K562 (cell line): Measurements from ENCODE around the gene SLX4IP. TPM values are rescaled to one million over a fixed set of nuclear protein-coding genes. Genes with fewer than 3 reads are reported as not detected.

Source experiments
- ATAC-seq: fragments of 200-7000 bp; cut with Tn5 transposase; 3 replicates; pipeline ENCODE4 v1.9.1; 2020; ENCODE audit warnings: moderate library complexity
- BruUV-seq: library from RNA; stranded (reverse); fragments of 400-500 nt; replicated peaks from 2 replicates; lab custom pipeline; 2021; lab: Mats Ljungman, UMichigan
- CTCF ChIA-PET: fragments of 300-600 bp; formaldehyde crosslinking; extraction: SDS; loops from one replicate; lab custom pipeline; 2021; ENCODE audit warnings: low intra/inter-chr PET ratio; lab: Yijun Ruan, JAX
- POLR2A ChIA-PET: fragments of 300-600, 350-650 bp; sonication (Branson Sonifier 250); formaldehyde crosslinking; extraction: SDS; loops from one replicate; lab custom pipeline; 2021; ENCODE audit warnings: antibody characterized with exemption, inconsistent platforms; lab: Yijun Ruan, JAX
- DNase-seq, 4 experiments: peaks; one replicate each; pipeline versions ENCODE4 v3.0.0 to v3.0.0-alpha.2; 2011 to 2018; ENCODE audit warnings: low spot score in 3 of 4, mixed read lengths in 3 of 4; ENCODE audit errors: extremely low read depth in 1 of 4
- FAIRE-seq: peaks from 2 replicates; lab custom pipeline; 2011; peaks lifted over from hg19 to GRCh38; lab: Jason Lieb, UNC
- H2AFZ ChIP-seq: 2 replicates; pipeline ENCODE4 v1.6.0; 2011; ENCODE audit warnings: low read depth, low read length, control low read depth, inconsistent platforms
- H3K27ac ChIP-seq: fragments of 200-600 bp; 3 replicates; pipeline ENCODE4 v1.8.0; 2011; ENCODE audit warnings: low read depth, mild to moderate bottlenecking, control low read depth, inconsistent platforms, low read length, moderate library complexity, mixed read lengths; ENCODE audit errors: extremely low read depth
- H3K27me3 ChIP-seq, 2 experiments: fragments of 300-600 bp in 1 of 2; 2 replicates in 1 of 2; 3 replicates in 1 of 2; pipeline versions ENCODE4 v1.6.0 to v1.8.0; 2011; ENCODE audit warnings: inconsistent platforms in 2 of 2, low read length in 2 of 2, mild to moderate bottlenecking in 1 of 2, mixed read lengths in 1 of 2, moderate library complexity in 1 of 2; ENCODE audit not compliant: control insufficient read depth in 2 of 2, insufficient read depth in 2 of 2
- H3K36me3 ChIP-seq: fragments of 300-600 bp; 3 replicates; pipeline ENCODE4 v1.8.0; 2011; ENCODE audit warnings: mild to moderate bottlenecking, low read length, inconsistent platforms; ENCODE audit not compliant: control insufficient read depth, insufficient read depth
- H3K4me1 ChIP-seq, 2 experiments: fragments of 200-600 bp in 1 of 2; replicated peaks in 1 of 2; 2 replicates in 1 of 2; 3 replicates in 1 of 2; pipeline versions ENCODE4 v1.5.1 to v1.8.0; 2011; ENCODE audit warnings: inconsistent platforms in 2 of 2, low read length in 2 of 2, mild to moderate bottlenecking in 1 of 2, mixed read lengths in 1 of 2, moderate library complexity in 1 of 2; ENCODE audit not compliant: control insufficient read depth in 2 of 2, insufficient read depth in 2 of 2
- H3K4me2 ChIP-seq: 2 replicates; pipeline ENCODE4 v1.6.1; 2011; ENCODE audit warnings: low read length, control low read depth, inconsistent platforms, mixed read lengths; ENCODE audit not compliant: insufficient read depth
- H3K4me3 ChIP-seq: fragments of 200-600 bp; sonication (generic), shearing (Covaris generic); 2 replicates; pipeline ENCODE4 v1.5.1; 2016; ENCODE audit warnings: control low read depth, inconsistent platforms
- H3K79me2 ChIP-seq: fragments of 200-600 bp; 3 replicates; pipeline ENCODE4 v1.8.0; 2011; ENCODE audit warnings: low read length, inconsistent platforms; ENCODE audit not compliant: control insufficient read depth, insufficient read depth
- H3K9ac ChIP-seq, 2 experiments: 2 replicates each; pipeline versions ENCODE4 v1.6.0 to v1.6.1; 2011; ENCODE audit warnings: low read depth in 2 of 2, low read length in 2 of 2, control low read depth in 1 of 2, inconsistent platforms in 1 of 2, mild to moderate bottlenecking in 1 of 2, mixed read lengths in 1 of 2; ENCODE audit not compliant: insufficient read depth in 1 of 2
- H3K9me1 ChIP-seq: one replicate; pipeline ENCODE4 v1.6.0; 2011; ENCODE audit warnings: inconsistent platforms, mild to moderate bottlenecking, low read length, moderate library complexity; ENCODE audit not compliant: control insufficient read depth, insufficient read depth
- H3K9me3 ChIP-seq: replicated peaks from 2 replicates; pipeline ENCODE4 v1.5.1; 2011; ENCODE audit warnings: low read depth, low read length, inconsistent platforms; ENCODE audit not compliant: control insufficient read depth, insufficient read depth
- H4K20me1 ChIP-seq: replicated peaks from 2 replicates; pipeline ENCODE4 v1.6.1; 2011; ENCODE audit warnings: low read length, inconsistent platforms, mixed read lengths; ENCODE audit not compliant: control insufficient read depth, insufficient read depth
- ARID1B ChIP-seq: fragments of 450-650 bp; IDR thresholded peaks from 2 replicates; pipeline ENCODE4 v1.6.1; 2016; ENCODE audit warnings: antibody characterized with exemption, mild to moderate bottlenecking, inconsistent platforms
- EP300 ChIP-seq: IDR thresholded peaks from 2 replicates; pipeline ENCODE4 v1.6.1; 2012; ENCODE audit warnings: low read length, improper control_type of control experiment
- FOSL1 ChIP-seq: fragments of 200-800 bp; sonication (Bioruptor generic); conservative IDR thresholded peaks from 2 replicates; pipeline ENCODE4 v1.6.1; 2016; ENCODE audit warnings: missing genetic modification characterization, missing compliant biosample characterization
- GATA2 ChIP-seq: sonication (generic); formaldehyde crosslinking; IDR thresholded peaks from 2 replicates; pipeline ENCODE4 v1.4.0; 2020; ENCODE audit warnings: mild to moderate bottlenecking, missing genetic modification reagents
- GTF2E2 ChIP-seq: fragments of 200-800 bp; sonication (Bioruptor generic); IDR thresholded peaks from 2 replicates; pipeline ENCODE4 v1.6.1; 2016; ENCODE audit warnings: missing genetic modification characterization, missing compliant biosample characterization
- HLTF ChIP-seq: fragments of 450-650 bp; IDR thresholded peaks from 2 replicates; pipeline ENCODE4 v1.6.1; 2016
- ILK ChIP-seq: fragments of 450-650 bp; IDR thresholded peaks from 2 replicates; pipeline ENCODE4 v1.6.1; 2016; ENCODE audit warnings: missing genetic modification characterization, low read depth, mild to moderate bottlenecking, missing compliant biosample characterization, moderate library complexity, borderline replicate concordance
- KDM2B ChIP-seq: fragments of 250-450 bp; sonication (Bioruptor Pico); IDR thresholded peaks from 2 replicates; pipeline ENCODE4 v1.8.0; 2021; ENCODE audit warnings: mild to moderate bottlenecking, moderate library complexity
- SFPQ ChIP-seq: fragments of 200-400 bp; formaldehyde crosslinking; IDR thresholded peaks from 2 replicates; pipeline ENCODE4 v1.6.1; 2017; ENCODE audit warnings: mild to moderate bottlenecking, low read depth, low read length, moderate library complexity
- XRCC4 ChIP-seq: IDR thresholded peaks from one replicate; pipeline ENCODE4 v1.6.1; 2011; ENCODE audit not compliant: insufficient read depth, insufficient read length; ENCODE audit errors: extremely low read depth
- ZBTB1 ChIP-seq: sonication (generic); formaldehyde crosslinking; IDR thresholded peaks from 2 replicates; pipeline ENCODE4 v1.8.1; 2023; ENCODE audit warnings: missing genetic modification reagents, low read depth, mild to moderate bottlenecking, borderline replicate concordance
- ZNF134 ChIP-seq: fragments of 250-450 bp; sonication (Bioruptor Pico); conservative IDR thresholded peaks from 2 replicates; pipeline ENCODE4 v1.4.0; 2020
- ZNF197 ChIP-seq: fragments of 200-800 bp; sonication (Bioruptor generic); IDR thresholded peaks from 2 replicates; pipeline ENCODE4 v1.6.1; 2016; ENCODE audit warnings: low read depth, missing genetic modification characterization, missing compliant biosample characterization
- ZNF592 ChIP-seq: fragments of 450-650 bp; IDR thresholded peaks from 2 replicates; pipeline ENCODE4 v1.6.1; 2017; ENCODE audit warnings: antibody characterized with exemption, mild to moderate bottlenecking
- WGBS: fragments of 100-300 bp; shearing (Covaris generic); methylation state at CpG from one replicate; pipeline ENCODE4 v1.1.6; 2016; ENCODE audit warnings: low coverage, mixed read lengths; ENCODE audit not compliant: insufficient coverage; ENCODE audit errors: missing lambda C conversion rate; 5-methylcytosine and 5-hydroxymethylcytosine counted together
- in situ Hi-C: fragments of 300-500 bp; cut with MboI; formaldehyde crosslinking; loops from 4 replicates; pipeline ENCODE4 v1.15.0; 2018; ENCODE audit warnings: inconsistent platforms, mixed read lengths
- intact Hi-C: fragments of 100-400 bp; cut with micrococcal nuclease; formaldehyde crosslinking; loops from 2 replicates; pipeline ENCODE4 v1.14.2; 2022
- polyA plus RNA-seq, 8 experiments: library from polyadenylated mRNA; depleted of rRNA in 4 of 8; stranded (reverse) in 5 of 8; unstranded in 3 of 8; fragments of >200 nt; fragmentation: Nextera tagmentation in 2 of 8; fragmentation: Illumina TruSeq in 1 of 8; extraction: Ambion mirVana in 2 of 8; extraction: Trizol in 1 of 8; gene quantifications; 2 replicates each; pipeline versions ENCODE4 v1.2.1 to v1.2.3, GENCODE V29; 2011 to 2014; ENCODE audit warnings: inconsistent platforms in 1 of 8, missing spikeins in 1 of 8
- total RNA-seq, 7 experiments: library from RNA; depleted of rRNA in 6 of 7; stranded (reverse); fragments of >200 nt in 6 of 7; fragmentation: Illumina TruSeq in 2 of 7; extraction: Trizol in 2 of 7; gene quantifications; 2 replicates each; pipeline versions ENCODE4 v1.2.1 to v1.2.3, GENCODE V29; 2011 to 2021; ENCODE audit warnings: low replicate concordance in 1 of 7

The SLX4IP gene
- total and polyA plus RNA-seq, 9 of the 15 experiments (the other 6 are each of a cell fraction or from before 2014, with no cell fraction given): 1.5 to 5.9 (median 3.5) TPM

- TF ChIP-seq SFPQ (no peak), ZNF134 (no peak)
These were observed 198.6 kb downstream of the SLX4IP start (continued) for GRCh38 chr20:10633718-10634117.

GRCh38 chr20:10634211-10634610 lies 199.1 kb downstream of the SLX4IP start:
- Histone ChIP-seq H3K36me3 (no peaks in the 10 kb centered on the region), H2AFZ (no peak overlapping the region), H3K9me3 (no peaks in the 10 kb centered on the region), H3K27me3 (peaks cover 3 to 12% of the 10 kb centered on the region in 2 experiments; a peak in 3 of 5 replicates), H3K9ac (no peak overlapping the region), H4K20me1 (no peaks in the 10 kb centered on the region), H3K4me3 (no peak overlapping the region), H3K4me2 (no peak overlapping the region), H3K4me1 (no peaks in the 10 kb centered on the region), H3K9me1 (no peaks in the 10 kb centered on the region), H3K79me2 (no peaks in the 10 kb centered on the region)
- no TSS peak for BruUV-seq
- FAIRE-seq: no peak
- ATAC-seq: no peak
- CTCF ChIA-PET: no interaction called here
- in situ Hi-C loops: no loop called here
- WGBS: 2% methylated on average over 4 of the region's 5 CpGs
- TF ChIP-seq EP300 (no peak), ZBTB1 (no peak), ZNF197 (CRISPR knock-in tag) (no peak), GATA2 (CRISPR knock-in tag) (no peak), HLTF (no peak), FOSL1 (tag) (no peak), ZNF592 (no peak), GTF2E2 (no peak), ILK (no peak), KDM2B (no peak), ARID1B (no peak), XRCC4 (no peak)
- TF ChIP-seq, all 486 proteins: peak for 0
- H3K27ac ChIP-seq: no peak overlapping the region
- intact Hi-C loops: no loop called here
- DNase-seq: no peak
- POLR2A ChIA-PET: no interaction called here
